Putamen (tissue), 1 donor: ENCODE measurements around the gene FOSL1.
A peak's percentile ranks its signal among the peaks of the same experiment; 100 is the strongest.

Experiments
- DNase-seq: peaks from one replicate; pipeline ENCODE4 v3.0.0-alpha.2; 2016; ENCODE audit warnings: low spot score

The FOSL1 gene

DNA sequence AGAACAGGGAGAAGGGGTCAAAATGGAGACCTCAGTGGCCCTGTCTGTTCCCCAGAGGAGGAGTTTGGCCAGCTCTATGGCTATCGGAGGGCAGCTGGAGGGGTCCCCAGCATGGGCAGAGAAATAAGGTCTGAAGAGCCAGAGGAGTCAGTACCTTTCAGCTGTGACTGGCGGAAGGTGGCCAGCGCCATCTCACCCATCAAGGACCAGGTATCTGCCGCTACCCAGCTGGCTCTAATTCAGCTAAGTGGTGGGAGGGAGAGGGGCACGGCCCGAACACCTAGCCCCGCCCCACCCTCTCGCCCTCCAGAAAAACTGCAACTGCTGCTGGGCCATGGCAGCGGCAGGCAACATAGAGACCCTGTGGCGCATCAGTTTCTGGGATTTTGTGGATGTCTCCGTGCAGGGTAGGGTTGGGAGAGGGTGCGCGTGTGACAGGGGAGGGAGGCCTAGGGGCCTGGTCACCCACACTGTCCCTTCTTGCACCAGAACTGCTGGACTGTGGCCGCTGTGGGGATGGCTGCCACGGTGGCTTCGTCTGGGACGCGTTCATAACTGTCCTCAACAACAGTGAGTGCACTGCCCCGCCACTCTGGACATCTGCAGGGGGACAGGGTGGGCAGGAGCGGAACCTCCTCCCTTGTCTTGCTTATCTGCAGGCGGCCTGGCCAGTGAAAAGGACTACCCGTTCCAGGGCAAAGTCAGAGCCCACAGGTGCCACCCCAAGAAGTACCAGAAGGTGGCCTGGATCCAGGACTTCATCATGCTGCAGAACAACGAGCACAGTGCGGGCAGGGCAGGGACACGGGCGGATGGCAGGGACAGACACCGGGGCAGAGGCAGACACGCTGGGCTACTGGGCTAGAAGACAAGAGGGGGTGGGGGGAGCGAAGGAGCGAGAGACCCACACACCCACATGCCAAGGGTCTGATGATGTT, 17.8 kb downstream of the FOSL1 start:
- no peak for DNase-seq

DNA sequence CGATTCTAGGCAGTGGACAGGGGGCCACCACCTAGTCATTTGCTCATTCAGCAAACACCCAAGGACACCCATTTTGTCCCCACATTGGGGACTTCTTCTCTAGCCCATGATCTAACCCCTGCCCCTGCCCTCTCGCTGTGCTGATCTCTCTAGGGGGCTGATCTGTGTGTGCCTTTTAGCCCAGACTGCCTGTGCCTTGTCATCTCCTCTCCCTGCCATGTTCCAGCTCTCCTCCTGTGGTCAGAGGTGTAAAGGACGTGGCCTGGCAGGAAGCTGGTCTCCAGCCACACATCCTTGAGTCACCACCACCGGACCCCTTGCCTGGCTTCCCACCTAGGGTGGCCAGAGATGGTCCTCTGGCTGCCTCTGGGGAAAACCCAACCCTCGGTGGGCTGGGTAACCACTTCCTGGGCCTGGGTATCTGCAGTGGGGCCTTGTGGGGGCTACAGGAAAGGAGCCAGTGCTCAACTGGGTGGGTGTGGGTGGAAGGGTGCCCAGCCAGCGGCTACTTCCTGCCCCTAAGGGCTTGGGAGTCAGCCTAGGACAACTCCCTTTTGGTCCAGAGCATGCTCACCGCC, 19.3 kb downstream of the FOSL1 start:
- DNase-seq = no peak

DNA sequence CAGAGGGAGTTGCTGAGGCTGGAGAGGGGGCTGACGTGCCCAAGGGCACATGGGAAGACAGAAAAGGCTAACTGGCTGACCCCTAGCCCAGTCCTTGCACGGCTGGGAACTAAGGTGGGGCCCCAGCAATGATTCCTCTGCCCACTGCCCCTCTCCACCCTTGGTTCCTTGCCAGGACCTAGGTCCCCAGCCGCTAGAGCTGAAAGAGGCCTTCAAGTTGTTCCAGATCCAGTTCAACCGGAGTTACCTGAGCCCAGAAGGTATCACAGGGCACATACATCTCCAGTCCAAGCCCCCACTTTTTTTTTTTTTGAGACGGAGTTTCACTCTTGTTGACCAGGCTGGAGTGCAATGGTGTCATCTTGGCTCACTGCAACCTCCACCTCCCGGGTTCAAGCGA, 20.2 kb downstream of the FOSL1 start:
- no peak for DNase-seq

DNA sequence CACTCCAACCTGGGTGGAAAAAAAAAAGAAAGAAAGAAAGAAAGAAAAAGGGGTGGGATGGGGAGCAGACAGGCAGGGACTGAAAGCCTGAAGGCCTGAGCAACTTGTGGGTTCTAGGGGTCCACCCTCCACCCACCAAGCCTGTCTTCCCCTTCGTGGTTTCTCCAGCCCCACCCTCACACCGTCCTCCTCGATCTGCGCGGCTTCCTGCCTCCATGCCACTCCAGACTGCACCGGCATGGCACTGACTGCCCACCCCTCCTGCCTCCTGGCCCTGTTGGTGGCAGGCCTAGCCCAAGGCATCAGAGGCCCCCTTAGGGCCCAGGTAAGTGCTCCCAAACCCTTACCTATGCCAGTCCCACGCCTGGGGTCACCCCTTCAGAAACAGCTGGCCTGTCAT, 20.6 kb downstream of the FOSL1 start, which contains the start of gene CTSW:
TSS of gene CTSW (plus strand) at position 221 of the 400 bp plus-strand sequence. CDS start at position 239, 18 bp downstream.
- no peak for DNase-seq

DNA sequence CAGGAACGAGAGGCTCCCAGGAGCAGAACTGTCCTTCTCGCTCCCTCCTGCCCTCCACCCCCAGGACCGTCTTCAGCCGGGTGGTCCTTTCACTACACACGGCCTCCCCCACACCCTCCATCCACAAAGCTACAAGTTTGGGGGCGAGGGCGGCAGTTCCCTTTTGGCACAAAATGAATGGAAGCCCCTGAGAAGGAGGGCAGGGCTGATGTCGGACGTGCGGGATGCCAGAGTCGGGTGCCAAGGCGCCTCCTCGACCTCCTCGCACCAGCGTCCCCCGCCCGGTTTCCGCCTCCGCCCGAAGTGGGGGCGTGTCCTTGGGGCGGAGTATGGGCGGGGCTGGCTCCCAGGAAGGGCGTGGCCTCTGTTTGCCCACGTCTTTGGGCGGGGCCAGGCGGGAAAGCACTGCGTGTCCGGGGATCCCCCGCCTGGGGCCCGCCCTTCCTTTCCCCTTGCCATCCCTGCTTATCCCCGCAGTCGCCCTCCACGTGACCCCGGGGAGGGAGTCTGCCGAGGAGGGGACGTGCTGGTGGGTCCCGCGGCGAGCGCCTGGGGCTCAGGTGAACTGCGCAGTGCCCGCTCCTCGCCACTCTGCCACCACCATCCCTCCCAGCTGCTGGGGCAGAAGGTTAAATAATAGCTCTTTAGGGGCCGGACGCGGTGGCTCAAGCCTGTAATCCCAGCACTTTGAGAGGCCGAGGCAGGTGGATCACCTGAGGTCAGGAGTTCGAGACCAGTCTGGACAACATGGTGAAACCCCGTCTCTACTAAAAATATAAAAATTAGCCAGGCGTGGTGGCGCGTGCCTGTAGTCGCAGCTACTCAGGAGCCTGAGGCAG, 26.7 kb downstream of the FOSL1 start:
- DNase-seq = peak; percentile 90

DNA sequence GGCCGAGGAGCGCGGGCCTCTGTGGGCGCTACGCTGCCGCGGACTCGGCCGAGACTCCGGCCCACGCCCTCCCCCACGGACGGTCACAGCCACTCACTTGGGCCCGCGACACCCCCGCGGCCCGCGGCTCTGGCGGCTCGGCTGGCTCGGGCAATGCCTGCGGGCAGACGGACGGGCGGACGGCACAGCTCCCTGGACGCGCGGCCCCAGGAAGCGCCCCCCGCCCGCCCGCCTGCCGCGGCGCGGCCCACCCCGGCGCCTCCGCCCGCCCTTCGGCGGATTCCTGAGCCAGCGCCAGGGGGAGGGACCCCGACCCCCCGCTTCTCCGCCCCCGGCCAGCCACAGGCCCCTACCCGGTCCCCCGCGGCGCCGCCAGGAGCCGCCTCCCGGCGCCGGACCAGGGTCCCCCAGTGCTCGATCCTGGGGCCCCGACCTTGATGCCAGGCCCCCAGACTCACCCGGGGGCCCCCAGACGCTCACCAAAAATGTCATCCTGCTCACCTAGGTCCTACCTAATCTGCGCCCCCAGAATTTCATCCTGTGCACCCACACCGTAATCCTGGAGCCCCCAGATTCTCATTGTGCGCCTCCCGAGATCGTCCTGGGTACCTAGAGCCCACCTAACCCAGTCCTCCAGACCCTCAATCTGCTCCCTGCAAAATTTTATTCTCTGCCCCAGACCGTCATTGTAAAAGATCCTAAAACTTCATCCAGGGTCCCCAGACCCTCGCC, 27.4 kb downstream of the FOSL1 start, which contains the start of gene EFEMP2:
TSS of gene EFEMP2 (minus strand) at position 215 of the 732 bp plus-strand sequence. CDS start 446 bp downstream, outside the sequence.
- no peak for DNase-seq

DNA sequence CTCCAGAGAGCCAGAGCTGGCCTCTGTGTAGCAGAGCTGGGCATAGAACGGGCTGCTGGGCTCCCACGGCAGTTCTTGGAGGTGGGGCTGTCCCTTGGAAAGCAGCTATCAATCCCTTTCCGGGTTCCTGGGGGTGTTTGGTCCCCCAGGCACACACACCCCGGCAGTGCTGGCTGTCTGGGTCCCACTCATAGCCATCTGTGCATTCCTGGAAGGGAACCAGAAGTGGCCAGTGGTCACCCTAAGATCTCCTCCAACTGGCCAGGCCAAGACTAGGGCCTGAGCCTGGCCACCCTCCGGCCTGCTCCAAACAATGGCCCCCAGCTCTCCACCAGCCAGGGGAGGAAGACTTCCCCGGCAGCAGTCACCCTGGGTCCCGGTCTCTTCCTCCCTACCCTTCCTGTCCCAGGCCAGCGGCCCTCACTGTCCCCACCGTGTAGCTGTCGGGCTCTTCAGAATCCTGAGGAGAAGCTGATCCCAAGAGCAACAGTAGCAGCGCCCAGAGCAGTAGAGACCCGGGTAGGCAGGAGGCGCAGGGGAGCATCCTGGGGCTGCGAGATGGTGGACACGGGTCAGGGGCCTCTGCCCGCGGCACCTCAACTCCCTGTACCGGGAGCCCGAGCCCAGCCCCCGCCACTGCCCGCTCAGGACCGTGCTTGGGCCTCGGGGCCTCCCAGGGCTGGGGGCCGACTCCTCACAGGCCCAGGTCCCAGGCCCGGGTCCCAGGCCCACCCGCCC, 28.2 kb downstream of the FOSL1 start:
- DNase-seq = no peak

DNA sequence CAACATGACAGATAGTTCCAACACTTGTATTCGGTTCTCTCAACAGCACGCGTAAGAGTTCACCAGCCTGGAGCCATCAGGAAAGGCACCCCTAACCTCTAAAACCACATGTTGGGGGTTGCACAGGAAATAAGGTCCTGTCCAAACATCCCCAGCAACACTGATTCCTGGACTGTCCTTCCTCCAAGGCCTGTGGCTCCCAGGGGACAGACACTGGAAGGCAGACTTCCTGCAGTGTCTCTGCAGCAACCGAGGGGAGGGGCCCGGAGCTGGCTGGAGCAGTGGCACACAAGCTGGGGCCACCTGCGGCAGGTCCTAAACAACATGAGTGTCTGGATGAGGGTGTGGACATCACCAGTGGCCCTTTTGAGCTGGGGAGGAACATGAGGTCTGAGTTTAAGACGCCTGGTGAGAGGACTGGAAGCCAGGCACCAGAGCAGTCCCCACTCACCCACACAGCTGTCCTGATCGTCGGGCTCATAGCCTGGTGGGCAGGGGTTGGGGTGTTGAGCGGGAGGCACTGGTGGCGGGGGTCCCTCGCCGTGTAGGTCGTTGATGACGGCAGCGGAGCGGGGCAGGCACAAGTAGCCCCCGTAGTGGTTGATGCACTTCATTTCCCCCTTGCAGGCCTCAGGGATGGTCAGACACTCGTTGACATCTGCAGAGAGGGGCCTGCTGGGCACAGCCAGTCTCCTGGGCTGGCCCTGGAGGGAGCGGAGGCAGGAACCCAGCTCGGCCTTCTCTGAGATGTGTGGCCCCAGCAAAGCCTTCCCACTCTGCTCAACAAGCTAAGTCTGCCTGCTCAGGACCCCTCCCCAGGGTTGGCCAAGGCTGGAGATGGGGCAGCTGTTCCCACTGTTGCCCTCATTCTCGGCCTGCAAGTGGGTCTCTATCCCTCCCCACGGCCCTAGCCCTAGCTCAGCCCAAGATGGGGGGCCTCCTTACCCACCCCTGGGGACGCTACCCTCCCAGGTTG, 29.2 kb downstream of the FOSL1 start:
- DNase-seq = no peak

DNA sequence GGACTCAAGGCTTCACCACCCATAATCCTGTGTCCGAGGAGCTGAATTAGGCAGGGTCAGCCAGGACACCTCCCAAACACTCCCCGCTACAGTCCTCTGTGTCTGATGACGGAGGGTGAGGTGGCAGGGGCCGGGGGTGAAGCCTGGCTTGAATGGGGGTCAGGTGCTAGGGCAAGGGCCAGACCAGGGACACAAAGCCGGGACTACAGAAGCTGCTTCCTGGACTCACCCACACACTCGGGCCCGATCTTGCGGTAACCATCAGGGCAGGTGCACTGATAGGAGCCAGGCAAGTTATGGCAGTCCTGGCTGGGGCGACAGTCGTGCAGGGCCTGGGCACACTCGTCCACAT, 29.9 kb downstream of the FOSL1 start:
- DNase-seq = no peak

DNA sequence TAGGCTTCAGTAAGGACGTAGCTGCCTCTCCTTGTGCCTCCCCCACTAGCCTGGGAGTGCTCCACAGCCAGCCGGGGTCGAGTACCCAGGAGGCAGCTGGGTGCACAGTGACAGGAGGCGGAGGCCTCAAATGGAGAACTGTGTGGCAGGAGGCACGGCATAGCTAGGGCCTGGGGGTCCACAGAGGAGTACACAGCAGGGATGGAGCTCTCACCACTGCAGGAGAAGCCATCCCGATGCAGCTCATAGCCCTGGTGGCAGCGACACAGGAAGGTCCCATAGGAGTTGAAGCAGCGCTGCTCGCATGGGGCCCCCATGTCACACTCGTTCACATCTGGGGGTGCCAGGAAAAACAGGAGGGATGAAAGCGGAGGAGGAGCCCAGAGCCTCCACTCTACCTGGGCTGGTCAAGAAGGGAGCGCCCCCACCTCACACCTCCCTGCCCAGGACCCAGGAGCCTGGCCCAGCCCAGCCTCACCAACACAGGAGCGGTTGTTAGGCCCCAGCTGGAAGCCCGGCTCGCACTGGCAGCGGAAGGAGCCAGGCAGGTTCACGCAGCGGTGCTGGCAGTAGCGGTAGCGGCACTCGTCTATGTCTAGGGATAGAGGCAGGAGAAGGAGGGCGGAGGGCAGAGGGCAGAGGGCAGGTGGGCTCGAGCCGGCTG, 30.4 kb downstream of the FOSL1 start:
- DNase-seq = no peak

DNA sequence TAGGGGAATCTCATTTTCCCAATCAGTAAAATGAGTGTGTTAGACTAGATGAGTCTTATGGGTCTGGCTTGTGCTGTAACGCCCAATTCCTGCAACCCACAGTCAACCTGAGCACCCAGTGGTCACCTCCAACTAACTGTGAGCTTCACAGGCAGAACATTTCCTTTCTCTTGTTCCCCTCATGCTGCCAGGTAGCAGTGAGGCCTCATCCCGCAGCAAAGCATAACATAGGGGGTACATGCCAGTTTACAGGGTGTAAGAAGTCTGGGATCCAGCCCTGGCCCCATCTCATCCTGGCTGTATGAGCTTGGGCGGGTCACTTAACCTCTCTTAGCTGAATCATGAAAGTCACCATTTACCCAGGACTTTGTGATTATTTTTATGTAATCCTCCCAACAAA, 31.3 kb downstream of the FOSL1 start:
- DNase-seq = no peak

DNA sequence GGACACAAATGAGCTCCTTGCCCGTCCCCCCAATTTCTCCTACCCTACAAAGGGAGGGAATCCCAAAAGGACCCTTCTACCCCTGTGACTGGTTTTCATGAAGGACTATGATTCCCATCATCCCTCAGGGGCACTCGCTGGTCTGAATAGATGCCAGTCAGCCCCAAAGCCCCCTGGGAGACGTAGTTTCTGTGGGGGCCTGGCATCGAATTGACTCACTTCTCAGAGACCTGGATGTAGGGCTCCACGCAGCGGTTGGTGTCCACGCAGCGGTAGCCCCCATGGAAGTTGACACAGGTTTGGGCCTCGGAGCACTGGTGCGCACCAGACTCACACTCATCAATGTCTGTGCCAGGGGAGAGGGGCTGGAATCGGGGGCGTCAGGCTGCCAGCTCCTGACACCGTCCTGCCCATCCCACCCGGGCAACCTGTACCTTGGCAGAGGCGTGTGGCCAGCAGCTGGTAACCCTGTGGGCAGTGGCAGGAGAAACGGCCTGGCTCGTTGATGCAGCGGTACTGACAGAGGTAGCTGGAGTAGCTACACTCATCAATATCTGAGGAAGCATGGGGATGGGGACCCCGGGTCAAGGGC, 32.0 kb downstream of the FOSL1 start:
- no peak for DNase-seq

DNA sequence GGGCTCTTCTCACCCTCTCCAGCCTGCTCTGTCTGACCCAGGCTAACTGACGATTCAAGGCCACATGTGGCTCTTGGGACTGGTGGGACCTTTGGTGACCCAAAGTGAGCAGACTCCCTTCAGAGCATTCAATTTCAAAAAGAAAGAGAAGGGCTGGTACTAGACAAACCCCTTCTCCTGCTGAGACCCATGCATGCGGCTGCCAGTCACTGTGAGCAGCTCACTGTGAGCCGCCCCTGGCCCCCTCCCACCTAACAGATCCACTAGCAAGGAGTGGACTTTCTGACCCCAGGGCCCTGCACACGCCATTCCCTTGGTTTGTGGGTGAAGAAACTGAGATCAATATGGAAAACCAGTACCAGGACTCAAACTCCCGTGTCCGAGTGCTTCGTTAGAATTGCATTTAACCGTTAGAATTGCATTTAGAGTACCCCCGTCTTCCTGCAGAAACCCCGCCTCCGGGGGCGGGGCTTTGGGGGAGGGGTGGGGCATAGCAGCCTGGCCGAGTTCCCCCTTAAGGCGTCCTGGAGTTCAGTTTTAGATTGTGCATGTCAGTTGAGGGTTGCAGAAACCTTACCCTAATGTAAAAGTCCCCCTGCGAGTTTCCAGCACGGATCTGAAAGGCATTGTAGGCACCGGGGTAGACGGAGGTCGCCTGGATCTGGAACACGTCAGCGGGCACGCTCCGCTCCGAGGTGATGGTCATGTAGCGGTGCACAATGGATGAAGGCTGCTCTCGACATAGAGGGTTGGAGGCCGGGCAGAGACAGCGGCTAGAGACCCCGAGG, 32.7 kb downstream of the FOSL1 start:
- no peak for DNase-seq

DNA sequence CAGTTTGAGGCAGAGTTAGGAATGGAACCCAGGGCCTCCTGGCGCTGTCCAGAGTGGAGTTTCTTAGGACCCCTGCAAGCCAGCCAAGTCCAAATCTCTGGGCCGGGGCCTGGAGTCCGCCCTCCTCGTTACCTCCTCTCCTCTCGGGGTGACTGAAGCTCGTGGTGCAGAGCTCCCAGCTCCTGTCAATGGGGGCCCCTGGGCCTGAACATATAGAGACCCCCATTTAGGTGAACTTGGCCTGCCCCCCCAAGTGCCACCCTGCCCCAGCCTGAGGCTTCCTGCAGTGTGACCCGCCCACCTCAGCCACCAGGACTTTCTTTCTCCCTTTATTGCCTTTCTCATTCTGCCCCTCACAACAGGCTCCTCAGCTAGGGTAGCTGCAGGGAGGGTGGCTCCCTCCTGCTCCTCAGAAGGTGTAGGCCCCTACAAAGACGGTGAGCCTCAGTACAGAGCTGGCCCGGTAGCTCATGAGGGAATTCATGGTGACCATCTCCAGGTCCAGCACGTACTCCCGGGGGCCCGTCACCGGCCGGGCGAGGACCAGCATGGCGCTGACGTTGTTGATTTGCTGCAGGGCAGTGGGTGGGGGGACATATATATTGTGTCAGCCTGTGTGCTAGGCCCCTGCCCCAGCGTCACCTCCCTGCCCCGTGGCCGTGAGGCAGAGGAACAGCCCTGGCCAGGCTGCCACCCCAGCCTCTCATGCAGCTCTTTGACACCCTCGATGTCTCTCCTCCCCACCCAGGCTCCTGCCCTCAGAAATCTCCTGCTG, 33.5 kb downstream of the FOSL1 start:
- DNase-seq = no peak

DNA sequence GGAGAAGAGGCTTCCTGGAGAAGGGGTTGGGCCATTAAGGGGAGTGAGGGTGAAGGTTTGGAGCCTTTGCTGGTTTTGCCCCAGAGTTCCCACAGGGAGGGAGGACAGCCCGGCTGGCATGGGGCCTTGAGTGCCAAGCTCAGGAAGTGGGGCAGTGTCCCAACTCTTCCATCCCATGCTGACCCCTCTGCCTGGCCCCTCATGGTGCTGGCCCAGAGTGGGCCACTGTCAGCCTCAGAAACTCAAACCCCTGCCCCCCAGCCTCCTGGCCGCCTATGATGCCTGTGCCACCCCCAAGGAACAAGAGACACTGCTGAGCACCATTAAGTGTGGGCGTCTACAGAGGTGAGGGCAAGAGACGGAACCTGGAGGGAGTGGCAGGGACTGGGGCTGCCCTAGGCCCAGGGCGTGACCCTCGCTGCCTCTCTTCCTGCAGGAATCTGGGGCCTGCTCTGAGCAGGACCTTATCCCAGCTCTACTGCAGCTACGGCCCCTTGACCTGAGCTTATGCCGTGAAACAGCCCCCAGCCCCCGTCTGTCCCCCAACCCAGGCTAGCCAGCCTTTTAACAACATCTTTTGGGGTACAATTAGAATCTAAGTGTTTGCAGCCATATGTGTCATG, 34.5 kb downstream of the FOSL1 start:
- DNase-seq = no peak

DNA sequence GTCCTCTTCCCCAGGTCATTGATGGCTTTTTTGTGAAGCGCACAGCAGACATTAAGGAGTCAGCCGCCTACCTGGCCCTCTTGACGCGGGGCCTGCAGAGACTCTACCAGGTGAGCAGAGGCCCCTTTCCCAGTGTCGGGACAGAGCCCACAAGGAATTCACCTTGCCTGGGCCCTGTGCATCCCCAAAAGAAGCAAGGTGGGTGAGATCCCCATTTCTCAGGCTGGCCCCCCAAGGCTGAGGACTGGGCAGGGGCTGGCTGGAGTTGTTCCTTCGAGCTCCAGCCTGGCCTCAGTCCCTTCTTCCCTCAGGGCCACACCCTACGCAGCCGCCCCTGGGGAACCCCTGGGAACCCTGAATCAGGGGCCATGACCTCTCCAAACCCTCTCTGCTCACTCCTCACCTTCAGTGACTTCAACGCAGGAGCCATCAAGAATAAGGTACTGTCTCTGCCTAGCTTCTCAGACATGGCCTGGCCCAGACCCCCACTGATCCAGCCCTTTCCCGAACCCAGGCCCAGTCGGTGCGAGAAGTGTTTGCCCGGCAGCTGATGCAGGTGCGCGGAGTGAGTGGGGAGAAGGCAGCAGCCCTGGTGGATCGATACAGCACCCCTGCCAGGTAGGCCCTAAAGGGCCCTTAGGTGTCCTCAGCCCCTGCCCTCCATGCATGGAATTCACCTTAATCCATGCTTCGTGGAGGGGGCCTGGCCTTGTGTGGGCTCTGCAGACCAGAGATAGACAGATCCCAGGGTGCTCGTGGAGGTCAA, 35.3 kb downstream of the FOSL1 start:
- DNase-seq = no peak
